PC-3 (cell line): Measurements from ENCODE around the gene LITAF. TPM values are rescaled to one million over a fixed set of nuclear protein-coding genes. Genes with fewer than 3 reads are reported as not detected.

Source experiments
- ATAC-seq: fragments of 200-7000 bp; cut with Tn5 transposase; 2 replicates; pipeline ENCODE4 v1.9.1; 2020; ENCODE audit warnings: mild to moderate bottlenecking, moderate library complexity
- BruUV-seq: library from RNA; stranded (reverse); fragments of 400-500 nt; replicated peaks from 2 replicates; lab custom pipeline; 2021; lab: Mats Ljungman, UMichigan
- CTCF ChIA-PET: fragments of 300-600 bp; sonication (Branson Sonifier 250); formaldehyde crosslinking; loops from one replicate; lab custom pipeline; 2022; ENCODE audit warnings: antibody characterized with exemption; lab: Charles Lee
- POLR2A ChIA-PET: fragments of 300-600 bp; sonication (Branson Sonifier 250); formaldehyde crosslinking; loops from one replicate; lab custom pipeline; 2022; ENCODE audit warnings: antibody characterized with exemption; ENCODE audit not compliant: unreplicated experiment; lab: Charles Lee
- DNase-seq: peaks from one replicate; pipeline ENCODE4 v3.0.0-alpha.2; 2015
- H2AFZ ChIP-seq: fragments of 300-600 bp; sonication (generic); 2 replicates; pipeline ENCODE4 v1.6.0; 2016; ENCODE audit warnings: antibody characterized with exemption, low read length
- H3F3A ChIP-seq: fragments of 300-600 bp; sonication (generic); one replicate; pipeline ENCODE4 v1.6.0; 2017; ENCODE audit warnings: antibody characterized with exemption, low read length, control low read depth, mild to moderate bottlenecking; ENCODE audit not compliant: unreplicated experiment
- H3K27ac ChIP-seq: fragments of 300-600 bp; sonication (generic); 2 replicates; pipeline ENCODE4 v1.5.1; 2016; ENCODE audit warnings: mild to moderate bottlenecking, low read length
- H3K27me3 ChIP-seq: fragments of 300-600 bp; sonication (generic); 2 replicates; pipeline ENCODE4 v1.6.1; 2016; ENCODE audit warnings: low read length, mixed read lengths
- H3K36me3 ChIP-seq: fragments of 300-600 bp; sonication (generic); 2 replicates; pipeline ENCODE4 v1.6.1; 2016; ENCODE audit warnings: low read depth, mixed run types, low read length, mixed read lengths
- H3K4me1 ChIP-seq: fragments of 300-600 bp; sonication (generic); 2 replicates; pipeline ENCODE4 v1.5.1; 2016; ENCODE audit warnings: low read length; ENCODE audit not compliant: insufficient read depth
- H3K4me2 ChIP-seq: fragments of 300-600 bp; sonication (generic); 2 replicates; pipeline ENCODE4 v1.6.0; 2016; ENCODE audit warnings: low read length
- H3K4me3 ChIP-seq: fragments of 300-600 bp; sonication (generic); 2 replicates; pipeline ENCODE4 v1.5.1; 2016; ENCODE audit warnings: mild to moderate bottlenecking, low read length, mixed read lengths
- H3K79me2 ChIP-seq: fragments of 300-600 bp; sonication (generic); 2 replicates; pipeline ENCODE4 v1.6.1; 2017; ENCODE audit warnings: low read length, mixed read lengths
- H3K9ac ChIP-seq: fragments of 300-600 bp; sonication (generic); 2 replicates; pipeline ENCODE4 v1.6.0; 2016; ENCODE audit warnings: mild to moderate bottlenecking, low read length
- H3K9me2 ChIP-seq: fragments of 300-600 bp; sonication (generic); replicated peaks from 2 replicates; pipeline ENCODE4 v1.6.1; 2016; ENCODE audit warnings: mixed run types, low read length, mixed read lengths
- H3K9me3 ChIP-seq: fragments of 300-600 bp; sonication (generic); 2 replicates; pipeline ENCODE4 v1.6.1; 2016; ENCODE audit warnings: low read length, mixed read lengths
- H4K20me1 ChIP-seq: fragments of 300-600 bp; sonication (generic); 2 replicates; pipeline ENCODE4 v1.6.1; 2016; ENCODE audit warnings: low read length, mixed read lengths
- CTCF ChIP-seq: fragments of 300-600 bp; sonication (generic); conservative IDR thresholded peaks from 2 replicates; pipeline ENCODE4 v1.5.1; 2017; ENCODE audit warnings: antibody characterized with exemption, low read depth, mild to moderate bottlenecking, low read length
- EZH2 ChIP-seq: fragments of 300-600 bp; sonication (generic); IDR thresholded peaks from one replicate; pipeline ENCODE4 v1.6.1; 2017; ENCODE audit warnings: antibody characterized with exemption, mild to moderate bottlenecking, low read length; ENCODE audit not compliant: unreplicated experiment
- EZH2phosphoT487 ChIP-seq: fragments of 300-600 bp; sonication (generic); IDR thresholded peaks from 2 replicates; pipeline ENCODE4 v1.6.1; 2018; ENCODE audit warnings: mild to moderate bottlenecking, antibody characterized with exemption, low read length, borderline replicate concordance
- intact Hi-C: fragments of 100-400 bp; cut with micrococcal nuclease; formaldehyde crosslinking; loops from 2 replicates; pipeline ENCODE4 v1.9.0; 2023
- total RNA-seq: library from RNA; depleted of rRNA; stranded (reverse); fragments of >200 nt; gene quantifications from 2 replicates; pipeline ENCODE4 v1.2.3, GENCODE V29; 2014

Gene LITAF
- total RNA-seq, 1 experiment from 2014 or later, result 13.1 TPM

- no peak overlapping the region for H3K27ac ChIP-seq
- intact Hi-C loops, result no loop called here
- H3K36me3 ChIP-seq, result no peaks in the 10 kb centered on the region
- no peaks in the 10 kb centered on the region for H3F3A ChIP-seq
- no TSS peak for BruUV-seq
- no peaks in the 10 kb centered on the region for H3K9me2 ChIP-seq
- POLR2A ChIA-PET, result no interaction called here
- no peak overlapping the region for H3K4me2 ChIP-seq
- no peaks in the 10 kb centered on the region for H3K4me1 ChIP-seq
- CTCF ChIA-PET, result no interaction called here
- DNase-seq, result no peak
- no peaks in the 10 kb centered on the region for H3K27me3 ChIP-seq
- no peaks in the 10 kb centered on the region for H3K79me2 ChIP-seq
- no peaks in the 10 kb centered on the region for H3K9me3 ChIP-seq
- TF ChIP-seq CTCF, result no peak
- no peak for TF ChIP-seq EZH2
- TF ChIP-seq EZH2phosphoT487, result no peak
- no peak overlapping the region for H3K4me3 ChIP-seq
- H3K9ac ChIP-seq, result no peak overlapping the region
- H2AFZ ChIP-seq, result no peak overlapping the region
- no peak for ATAC-seq
- H4K20me1 ChIP-seq, result no peaks in the 10 kb centered on the region
Observed at GRCh38 chr16:11564046-11564926, 22.4 kb downstream of the LITAF start.

GRCh38 chr16:11563493-11564040, 23.2 kb downstream of the LITAF start:
- POLR2A ChIA-PET, result interaction anchor here (0.6 kb wide), 1 partner anchor 17 kb away, joined by 7 read pairs; no protein-coding TSS in a partner anchor
- Histone ChIP-seq H3K79me2 (no peaks in the 10 kb centered on the region), H3K36me3 (no peaks in the 10 kb centered on the region), H3K9me3 (no peaks in the 10 kb centered on the region), H3K9ac (no peak overlapping the region), H3F3A (no peaks in the 10 kb centered on the region), H3K9me2 (no peaks in the 10 kb centered on the region), H3K27me3 (no peaks in the 10 kb centered on the region), H3K4me2 (no peak overlapping the region), H3K4me3 (no peak overlapping the region), H3K4me1 (no peaks in the 10 kb centered on the region), H3K27ac (no peak overlapping the region), H4K20me1 (no peaks in the 10 kb centered on the region), H2AFZ (no peak overlapping the region)
- BruUV-seq, result no TSS peak
- no peak for ATAC-seq
- CTCF ChIA-PET, result interaction anchor here (0.6 kb wide), 1 partner anchor 207 kb away, joined by 3 read pairs; no protein-coding TSS in a partner anchor
- DNase-seq, result no peak
- intact Hi-C loops, result no loop called here
- no peak for TF ChIP-seq EZH2phosphoT487
- TF ChIP-seq CTCF, result no peak
- TF ChIP-seq EZH2, result no peak
